ENCODE measurements around the gene FHDC1.

Gene FHDC1

DNA sequence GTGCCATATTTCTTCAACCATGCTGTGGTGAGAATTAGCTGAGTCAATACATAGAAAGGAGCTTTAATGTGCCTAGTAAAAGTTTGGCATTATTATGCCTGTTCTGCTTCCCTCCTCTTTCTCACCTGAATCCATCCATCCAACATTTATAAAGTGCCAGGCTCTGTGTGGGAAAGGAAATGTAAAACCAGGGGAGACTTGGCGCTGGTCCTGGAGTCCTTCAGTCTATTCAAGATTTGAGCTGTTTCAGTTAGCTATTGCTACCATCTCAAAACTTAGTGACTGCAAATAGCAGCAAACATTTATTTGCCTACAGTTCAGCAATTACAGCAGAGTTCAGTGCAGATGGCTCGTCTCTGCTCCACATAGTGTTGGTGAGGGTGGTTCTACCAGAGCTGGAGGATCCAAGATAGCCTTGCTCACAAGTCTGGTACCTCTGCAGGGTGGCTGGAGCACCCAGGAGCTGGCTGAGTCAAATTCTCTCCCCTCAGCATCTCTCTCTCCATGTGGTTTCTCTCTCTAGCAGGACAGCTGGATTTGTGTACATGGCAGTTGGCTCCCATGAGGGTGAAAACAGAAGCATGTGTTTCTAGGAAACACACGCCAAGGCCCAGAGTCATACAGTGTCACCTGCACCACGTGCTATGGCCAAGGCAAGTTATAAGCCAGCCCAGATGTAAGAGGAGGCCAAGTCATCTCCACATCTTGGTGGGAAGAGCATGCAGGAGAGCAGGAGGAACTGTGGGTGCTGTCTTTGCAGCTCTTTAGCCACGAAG is 77.3 kb downstream of the FHDC1 start:
- TF ChIP-seq, protein P1, sequence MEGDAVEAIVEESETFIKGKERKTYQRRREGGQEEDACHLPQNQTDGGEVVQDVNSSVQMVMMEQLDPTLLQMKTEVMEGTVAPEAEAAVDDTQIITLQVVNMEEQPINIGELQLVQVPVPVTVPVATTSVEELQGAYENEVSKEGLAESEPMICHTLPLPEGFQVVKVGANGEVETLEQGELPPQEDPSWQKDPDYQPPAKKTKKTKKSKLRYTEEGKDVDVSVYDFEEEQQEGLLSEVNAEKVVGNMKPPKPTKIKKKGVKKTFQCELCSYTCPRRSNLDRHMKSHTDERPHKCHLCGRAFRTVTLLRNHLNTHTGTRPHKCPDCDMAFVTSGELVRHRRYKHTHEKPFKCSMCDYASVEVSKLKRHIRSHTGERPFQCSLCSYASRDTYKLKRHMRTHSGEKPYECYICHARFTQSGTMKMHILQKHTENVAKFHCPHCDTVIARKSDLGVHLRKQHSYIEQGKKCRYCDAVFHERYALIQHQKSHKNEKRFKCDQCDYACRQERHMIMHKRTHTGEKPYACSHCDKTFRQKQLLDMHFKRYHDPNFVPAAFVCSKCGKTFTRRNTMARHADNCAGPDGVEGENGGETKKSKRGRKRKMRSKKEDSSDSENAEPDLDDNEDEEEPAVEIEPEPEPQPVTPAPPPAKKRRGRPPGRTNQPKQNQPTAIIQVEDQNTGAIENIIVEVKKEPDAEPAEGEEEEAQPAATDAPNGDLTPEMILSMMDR (IDR thresholded peaks at IDR 0.05; ENCODE audit: insufficient read depth, low read depth, low read length, missing control alignments): no peak
- H3K4me3 ChIP-seq (ENCODE audit: low read depth, low read length): no peak overlapping the region
- DNase-seq (ENCODE audit: low read depth): no peak

DNA sequence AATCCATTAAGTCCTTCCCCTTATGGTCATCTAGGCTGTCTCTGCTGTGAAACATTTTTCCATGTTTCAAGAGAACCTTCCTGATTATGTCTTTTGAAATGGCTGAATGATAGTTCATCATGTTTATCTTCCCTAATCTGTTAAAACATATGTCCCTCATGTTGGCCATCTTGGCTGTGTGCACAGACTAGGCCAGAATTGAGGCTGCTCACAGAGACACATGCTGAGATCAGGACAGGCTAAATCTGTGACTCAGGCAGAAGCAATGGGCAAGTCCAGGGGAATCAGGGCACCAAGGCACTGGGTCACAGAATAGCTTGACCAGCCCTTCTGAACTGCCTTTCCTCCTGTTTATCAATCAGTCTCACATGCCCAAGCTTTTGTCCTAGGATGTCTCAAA is 78.3 kb downstream of the FHDC1 start:
- DNase-seq (ENCODE audit: low read depth): no peak
- H3K4me3 ChIP-seq (ENCODE audit: low read depth, low read length): no peak overlapping the region
- TF ChIP-seq, protein P1 (IDR thresholded peaks at IDR 0.05; ENCODE audit: insufficient read depth, low read depth, low read length, missing control alignments): no peak

DNA sequence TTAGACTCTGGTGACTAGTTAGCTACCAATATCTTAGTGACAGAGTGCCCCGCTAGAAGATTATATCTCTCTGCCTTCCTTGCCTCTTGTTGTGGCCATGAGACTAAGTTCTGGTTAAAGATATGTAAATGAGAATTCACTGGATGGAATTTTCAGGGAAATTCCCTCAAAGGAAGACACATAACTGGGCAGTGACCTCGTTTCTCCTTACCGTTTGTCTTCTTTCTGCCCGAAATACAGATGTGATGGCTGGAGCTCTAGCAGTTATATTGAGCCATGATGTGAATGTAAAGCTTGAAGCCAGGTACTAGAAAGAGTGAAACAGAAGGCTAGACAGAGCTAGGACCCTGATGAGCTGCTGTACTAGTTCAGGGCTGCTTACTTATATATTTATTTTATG is 80.5 kb downstream of the FHDC1 start:
- TF ChIP-seq, protein P1 (IDR thresholded peaks at IDR 0.05; ENCODE audit: insufficient read depth, low read depth, low read length, missing control alignments): no peak
- H3K4me3 ChIP-seq (ENCODE audit: low read depth, low read length): no peak overlapping the region
- DNase-seq (ENCODE audit: low read depth): no peak

GRCh38 chr4:153018031-153018430 is 81.9 kb downstream of the FHDC1 start:
- no peak overlapping the region for H3K4me3 ChIP-seq (ENCODE audit: low read depth, low read length)
- no peak for DNase-seq (ENCODE audit: low read depth)
- TF ChIP-seq, protein P1 (IDR thresholded peaks at IDR 0.05; ENCODE audit: insufficient read depth, low read depth, low read length, missing control alignments): no peak

- TF ChIP-seq, protein P1 (IDR thresholded peaks at IDR 0.05; ENCODE audit: insufficient read depth, low read depth, low read length, missing control alignments): no peak
- no peak overlapping the region for H3K4me3 ChIP-seq (ENCODE audit: low read depth, low read length)
- DNase-seq (ENCODE audit: low read depth): no peak
Measured at GRCh38 chr4:153018684-153019083, 82.6 kb downstream of the FHDC1 start.

DNA sequence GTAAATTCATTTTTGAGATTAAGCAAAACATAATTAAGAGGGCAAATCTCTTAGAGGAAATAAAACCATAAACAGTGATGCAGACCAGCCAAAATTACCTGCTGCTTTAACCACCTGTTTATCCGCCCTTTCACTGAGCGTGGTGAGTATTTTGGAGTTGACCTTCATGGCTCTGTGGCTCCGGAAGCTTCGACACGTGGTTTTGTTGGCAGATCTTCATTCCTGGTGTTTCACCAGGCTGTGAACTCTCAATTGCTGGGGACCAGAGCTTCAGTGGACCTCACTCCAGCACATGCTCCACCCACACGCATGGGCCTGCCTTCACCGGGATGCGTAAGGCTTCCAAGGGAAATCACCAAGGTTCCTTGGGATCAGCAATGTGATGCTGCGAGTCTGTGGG is 83.8 kb downstream of the FHDC1 start:
- no peak for DNase-seq (ENCODE audit: low read depth)
- H3K4me3 ChIP-seq (ENCODE audit: low read depth, low read length): no peak overlapping the region
- TF ChIP-seq, protein P1 (IDR thresholded peaks at IDR 0.05; ENCODE audit: insufficient read depth, low read depth, low read length, missing control alignments): no peak

- TF ChIP-seq, protein P1 (IDR thresholded peaks at IDR 0.05; ENCODE audit: insufficient read depth, low read depth, low read length, missing control alignments): no peak
- no peak overlapping the region for H3K4me3 ChIP-seq (ENCODE audit: low read depth, low read length)
- no peak for DNase-seq (ENCODE audit: low read depth)
Measured at GRCh38 chr4:153020457-153020856, 84.3 kb downstream of the FHDC1 start.
